ENCODE results near the gene PTPRN2.

Gene PTPRN2

DNA sequence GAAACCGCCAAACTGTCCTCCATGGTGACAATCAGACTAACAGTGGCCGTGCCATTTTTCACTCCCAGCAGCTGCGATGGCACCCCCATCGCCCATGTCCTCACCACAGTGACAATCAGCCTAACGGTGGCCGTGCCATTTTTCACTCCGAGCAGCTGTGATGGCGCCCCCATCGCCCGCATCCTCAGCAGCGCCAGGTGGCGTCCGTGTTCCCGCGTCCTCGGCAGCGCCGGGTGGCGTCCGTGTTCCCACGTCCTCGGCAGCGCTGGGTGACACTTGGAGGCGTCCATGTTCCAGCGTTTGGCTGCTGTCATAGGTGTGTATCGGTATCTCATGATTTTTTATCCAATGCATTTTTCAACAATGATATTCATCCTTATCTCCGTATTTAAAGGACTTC lies 267.3 kb downstream of the PTPRN2 start:
- Histone ChIP-seq H3K14ac (ENCODE audit: low read length) (no peak overlapping the region), H4K8ac (ENCODE audit: low read depth, low read length) (no peak overlapping the region), H3K27me3 (ENCODE audit: control insufficient read depth in 3 of 3, insufficient read depth in 3 of 3, low read depth in 1 of 3, low read length in 3 of 3) (peaks cover 0 to 5% (median 0%) of the 10 kb centered on the region in 3 experiments), H3K27ac (replicated peaks; ENCODE audit: low read length) (no peak overlapping the region), H2AFZ (ENCODE audit: low read length) (no peak overlapping the region), H3K23ac (ENCODE audit: low read depth, low read length, poor library complexity) (no peak overlapping the region), H2BK15ac (ENCODE audit: low read length) (no peak overlapping the region), H3K36me3 (replicated peaks in 1 of 2; ENCODE audit: control insufficient read depth in 2 of 2, insufficient read depth in 2 of 2, low read length in 2 of 2) (no peaks in the 10 kb centered on the region), H3K4me3 (ENCODE audit: low read length in 2 of 2) (no peak overlapping the region), H3K4me1 (ENCODE audit: control insufficient read depth in 2 of 2, insufficient read depth in 1 of 2, low read depth in 1 of 2, low read length in 2 of 2) (peaks cover 5 to 16% of the 10 kb centered on the region in 2 donors), H2BK12ac (ENCODE audit: low read length) (no peak overlapping the region), H2AK5ac (ENCODE audit: low read depth, low read length) (no peak overlapping the region), H3K18ac (ENCODE audit: low read length) (peak overlapping the region; percentile 51), H3K9me3 (replicated peaks in 1 of 2; ENCODE audit: control insufficient read depth in 2 of 2, insufficient read depth in 1 of 2, low read depth in 1 of 2, low read length in 2 of 2) (peaks cover 0 to 13% of the 10 kb centered on the region in 2 donors), H4K91ac (ENCODE audit: low read depth, low read length, poor library complexity) (no peak overlapping the region), H2BK5ac (ENCODE audit: low read length) (no peak overlapping the region), H3K9ac (ENCODE audit: low read depth, low read length, poor library complexity) (peak overlapping the region; percentile 9), H2BK120ac (ENCODE audit: low read depth, low read length) (no peak overlapping the region), H3K79me1 (ENCODE audit: low read depth, low read length) (no peaks in the 10 kb centered on the region), H3K4ac (ENCODE audit: low read length) (no peak overlapping the region), H3K4me2 (ENCODE audit: insufficient read depth, low read length, poor library complexity, severe bottlenecking) (no peak overlapping the region)
- whole genome bisulfite sequencing, 2 donors (ENCODE audit: extremely low coverage in 2 of 2, insufficient read length in 2 of 2, insufficient replicate concordance in 1 of 2), result no CpG with 5 or more reads among the region's 27 CpGs
- no peak for DNase-seq (ENCODE audit: low spot score)

DNA sequence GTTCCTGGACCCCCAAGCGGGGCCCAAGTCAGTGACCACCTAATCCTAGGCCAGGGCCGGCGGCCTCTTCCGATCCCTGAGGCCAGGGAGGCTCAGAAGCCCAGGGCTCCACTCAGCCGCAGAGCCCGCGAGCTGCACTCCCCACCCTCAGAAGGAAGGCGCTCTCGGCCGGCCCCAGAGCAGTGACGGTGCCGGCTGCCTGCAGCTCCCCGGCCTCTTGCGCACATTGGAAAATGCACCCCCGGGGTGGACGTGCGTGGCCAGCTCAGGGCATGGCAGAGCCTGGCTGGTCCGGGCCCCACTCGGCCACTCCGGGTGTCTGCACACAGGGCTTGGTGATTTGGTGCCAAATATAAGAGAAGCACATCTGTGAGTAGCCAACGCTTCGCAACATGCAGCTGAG lies 269.1 kb downstream of the PTPRN2 start:
- Histone ChIP-seq H3K4me1 (ENCODE audit: control insufficient read depth in 2 of 2, insufficient read depth in 1 of 2, low read depth in 1 of 2, low read length in 2 of 2) (peaks cover 4 to 14% of the 10 kb centered on the region in 2 donors), H3K79me1 (ENCODE audit: low read depth, low read length) (no peaks in the 10 kb centered on the region), H3K36me3 (replicated peaks in 1 of 2; ENCODE audit: control insufficient read depth in 2 of 2, insufficient read depth in 2 of 2, low read length in 2 of 2) (no peaks in the 10 kb centered on the region), H2BK12ac (ENCODE audit: low read length) (no peak overlapping the region), H3K23ac (ENCODE audit: low read depth, low read length, poor library complexity) (peak overlapping the region; percentile 6), H2BK120ac (ENCODE audit: low read depth, low read length) (peak overlapping the region; percentile 63), H3K9ac (ENCODE audit: low read depth, low read length, poor library complexity) (no peak overlapping the region), H2AK5ac (ENCODE audit: low read depth, low read length) (no peak overlapping the region), H4K8ac (ENCODE audit: low read depth, low read length) (no peak overlapping the region), H3K4me2 (ENCODE audit: insufficient read depth, low read length, poor library complexity, severe bottlenecking) (no peak overlapping the region), H3K27me3 (ENCODE audit: control insufficient read depth in 3 of 3, insufficient read depth in 3 of 3, low read depth in 1 of 3, low read length in 3 of 3) (peaks cover 0 to 5% (median 0%) of the 10 kb centered on the region in 3 experiments), H3K4ac (ENCODE audit: low read length) (no peak overlapping the region), H2BK15ac (ENCODE audit: low read length) (no peak overlapping the region), H3K4me3 (ENCODE audit: low read length in 2 of 2) (no peak overlapping the region), H3K9me3 (replicated peaks in 1 of 2; ENCODE audit: control insufficient read depth in 2 of 2, insufficient read depth in 1 of 2, low read depth in 1 of 2, low read length in 2 of 2) (peaks cover 3 to 18% of the 10 kb centered on the region in 2 donors), H3K18ac (ENCODE audit: low read length) (peak overlapping the region; percentile 95), H4K91ac (ENCODE audit: low read depth, low read length, poor library complexity) (no peak overlapping the region), H3K14ac (ENCODE audit: low read length) (peak overlapping the region; percentile 25), H3K27ac (replicated peaks; ENCODE audit: low read length) (peak overlapping the region; percentile 97), H2AFZ (ENCODE audit: low read length) (peak overlapping the region; percentile 74), H2BK5ac (ENCODE audit: low read length) (peak overlapping the region; percentile 56)
- no peak for DNase-seq (ENCODE audit: low spot score)
- no CpG with 5 or more reads among the region's 22 CpGs for WGBS, 2 donors (ENCODE audit: extremely low coverage in 2 of 2, insufficient read length in 2 of 2, insufficient replicate concordance in 1 of 2)

- peaks cover 3 to 25% of the 10 kb centered on the region in 2 donors for H3K9me3 ChIP-seq (replicated peaks in 1 of 2; ENCODE audit: control insufficient read depth in 2 of 2, insufficient read depth in 1 of 2, low read depth in 1 of 2, low read length in 2 of 2)
- H3K27me3 ChIP-seq (ENCODE audit: control insufficient read depth in 3 of 3, insufficient read depth in 3 of 3, low read depth in 1 of 3, low read length in 3 of 3), result peaks cover 0 to 2% (median 0%) of the 10 kb centered on the region in 3 experiments
- no CpG with 5 or more reads among the region's 59 CpGs for WGBS, 2 donors (ENCODE audit: extremely low coverage in 2 of 2, insufficient read length in 2 of 2, insufficient replicate concordance in 1 of 2)
Observed at GRCh38 chr7:158317238-158318205, 270.1 kb downstream of the PTPRN2 start.

GRCh38 chr7:158316466-158317031 lies 271.1 kb downstream of the PTPRN2 start:
- peaks cover 3 to 32% of the 10 kb centered on the region in 2 donors for H3K9me3 ChIP-seq (replicated peaks in 1 of 2; ENCODE audit: control insufficient read depth in 2 of 2, insufficient read depth in 1 of 2, low read depth in 1 of 2, low read length in 2 of 2)
- H3K36me3 ChIP-seq (replicated peaks in 1 of 2; ENCODE audit: control insufficient read depth in 2 of 2, insufficient read depth in 2 of 2, low read length in 2 of 2), result no peaks in the 10 kb centered on the region
- peak overlapping the region; percentile 30 for H2BK12ac ChIP-seq (ENCODE audit: low read length)
- no peaks in the 10 kb centered on the region for H3K79me1 ChIP-seq (ENCODE audit: low read depth, low read length)
- no CpG with 5 or more reads among the region's 35 CpGs for WGBS, 2 donors (ENCODE audit: extremely low coverage in 2 of 2, insufficient read length in 2 of 2, insufficient replicate concordance in 1 of 2)
- H3K4me3 ChIP-seq (ENCODE audit: low read length in 2 of 2), result no peak overlapping the region
- H2BK5ac ChIP-seq (ENCODE audit: low read length), result no peak overlapping the region
- H3K4me1 ChIP-seq (ENCODE audit: control insufficient read depth in 2 of 2, insufficient read depth in 1 of 2, low read depth in 1 of 2, low read length in 2 of 2), result peaks cover 4 to 9% of the 10 kb centered on the region in 2 donors
- H3K23ac ChIP-seq (ENCODE audit: low read depth, low read length, poor library complexity), result no peak overlapping the region
- peaks cover 0 to 2% (median 0%) of the 10 kb centered on the region in 3 experiments for H3K27me3 ChIP-seq (ENCODE audit: control insufficient read depth in 3 of 3, insufficient read depth in 3 of 3, low read depth in 1 of 3, low read length in 3 of 3)
- H2AK5ac ChIP-seq (ENCODE audit: low read depth, low read length), result peak overlapping the region; percentile 81
- no peak for DNase-seq (ENCODE audit: low spot score)
- no peak overlapping the region for H2BK15ac ChIP-seq (ENCODE audit: low read length)
- H4K8ac ChIP-seq (ENCODE audit: low read depth, low read length), result no peak overlapping the region
- H3K18ac ChIP-seq (ENCODE audit: low read length), result peak overlapping the region; percentile 69
- no peak overlapping the region for H3K4me2 ChIP-seq (ENCODE audit: insufficient read depth, low read length, poor library complexity, severe bottlenecking)
- H2AFZ ChIP-seq (ENCODE audit: low read length), result no peak overlapping the region
- no peak overlapping the region for H3K4ac ChIP-seq (ENCODE audit: low read length)
- peak overlapping the region; percentile 18 for H3K9ac ChIP-seq (ENCODE audit: low read depth, low read length, poor library complexity)
- peak overlapping the region; percentile 97 for H3K27ac ChIP-seq (replicated peaks; ENCODE audit: low read length)
- no peak overlapping the region for H3K14ac ChIP-seq (ENCODE audit: low read length)
- no peak overlapping the region for H4K91ac ChIP-seq (ENCODE audit: low read depth, low read length, poor library complexity)
- no peak overlapping the region for H2BK120ac ChIP-seq (ENCODE audit: low read depth, low read length)

More at GRCh38 chr7:158317238-158318205, 270.1 kb downstream of the PTPRN2 start:
- H3K36me3 ChIP-seq (replicated peaks in 1 of 2; ENCODE audit: control insufficient read depth in 2 of 2, insufficient read depth in 2 of 2, low read length in 2 of 2), result no peaks in the 10 kb centered on the region
- H3K23ac ChIP-seq (ENCODE audit: low read depth, low read length, poor library complexity), result no peak overlapping the region
- H4K91ac ChIP-seq (ENCODE audit: low read depth, low read length, poor library complexity), result no peak overlapping the region
- H2AFZ ChIP-seq (ENCODE audit: low read length), result peak overlapping the region; percentile 74
- H3K14ac ChIP-seq (ENCODE audit: low read length), result no peak overlapping the region
- no peak overlapping the region for H2AK5ac ChIP-seq (ENCODE audit: low read depth, low read length)
- DNase-seq (ENCODE audit: low spot score), result peak; percentile 83
- no peak overlapping the region for H3K9ac ChIP-seq (ENCODE audit: low read depth, low read length, poor library complexity)
- H3K4ac ChIP-seq (ENCODE audit: low read length), result no peak overlapping the region
- H2BK15ac ChIP-seq (ENCODE audit: low read length), result no peak overlapping the region
- H3K18ac ChIP-seq (ENCODE audit: low read length), result peak overlapping the region; percentile 72
- no peaks in the 10 kb centered on the region for H3K79me1 ChIP-seq (ENCODE audit: low read depth, low read length)
- no peak overlapping the region for H2BK12ac ChIP-seq (ENCODE audit: low read length)
- no peak overlapping the region for H4K8ac ChIP-seq (ENCODE audit: low read depth, low read length)
- H3K27ac ChIP-seq (replicated peaks; ENCODE audit: low read length), result peak overlapping the region; percentile 97
- peak overlapping the region; percentile 56 for H2BK5ac ChIP-seq (ENCODE audit: low read length)
- peak overlapping the region; percentile 26 for H3K4me2 ChIP-seq (ENCODE audit: insufficient read depth, low read length, poor library complexity, severe bottlenecking)
- H3K4me1 ChIP-seq (ENCODE audit: control insufficient read depth in 2 of 2, insufficient read depth in 1 of 2, low read depth in 1 of 2, low read length in 2 of 2), result peaks cover 4 to 8% of the 10 kb centered on the region in 2 donors
- H3K4me3 ChIP-seq (ENCODE audit: low read length in 2 of 2), result no peak overlapping the region
- no peak overlapping the region for H2BK120ac ChIP-seq (ENCODE audit: low read depth, low read length)
